OCI-LY3 (cell line): ENCODE measurements around the gene AFAP1.

Experiments
- CTCF ChIP-seq: fragments of 200-600, 300-600 bp; sonication (generic); IDR thresholded peaks from 2 replicates; pipeline ENCODE4 v1.5.1; 2014; ENCODE audit warnings: antibody characterized with exemption, low read length, low read depth
- EZH2phosphoT487 ChIP-seq: fragments of 200-600 bp; shearing (Covaris generic); IDR thresholded peaks from 2 replicates; pipeline ENCODE4 v1.6.1; 2018; ENCODE audit warnings: antibody characterized with exemption, mixed run types, low read depth

- TF ChIP-seq EZH2phosphoT487 (no peak), CTCF (no peak)
These were observed 83.9 kb downstream of the AFAP1 start for GRCh38 chr4:7855731-7856130.
